Measurements from ENCODE around the gene C12orf60. TPM values are rescaled to one million over a fixed set of nuclear protein-coding genes. Genes with fewer than 3 reads are reported as not detected.

The C12orf60 gene
- total RNA-seq, 1 experiment from 2014 or later: 1.9 TPM

GRCh38 chr12:14795028-14795448 lies 8.4 kb upstream of the C12orf60 start:
- no peaks in the 10 kb centered on the region for H3K9me3 ChIP-seq (ENCODE audit: low read depth, low read length, poor library complexity, severe bottlenecking)
- DNase-seq (ENCODE audit: low spot score): no peak
- no peak for TF ChIP-seq CTCF (conservative IDR thresholded peaks at IDR 0.05; ENCODE audit: low read depth, low read length)
- no peak for TF ChIP-seq EZH2 (IDR thresholded peaks at IDR 0.05; ENCODE audit: borderline replicate concordance, low read depth, low read length, poor library complexity, severe bottlenecking)
- H3K36me3 ChIP-seq (ENCODE audit: insufficient read depth, low read length, poor library complexity, severe bottlenecking): peaks cover 97% of the 10 kb centered on the region
- H3K27me3 ChIP-seq (replicated peaks; ENCODE audit: insufficient read depth, low read depth, low read length, poor library complexity): no peaks in the 10 kb centered on the region
- intact Hi-C loops (cut with micrococcal nuclease; ENCODE audit: unreplicated experiment): no loop called here
- peaks cover 4% of the 10 kb centered on the region for H3K4me1 ChIP-seq (ENCODE audit: insufficient read depth, low read length, poor library complexity, severe bottlenecking)
- ChIA-PET CTCF (no interaction called here), POLR2A (ENCODE audit: low non-redundant PET) (no interaction called here)
- no peak overlapping the region for H3K27ac ChIP-seq (ENCODE audit: low read depth, low read length, poor library complexity, severe bottlenecking)
- H3K4me3 ChIP-seq (ENCODE audit: low read depth, low read length, poor library complexity, severe bottlenecking): no peak overlapping the region
- BruUV-seq (replicated peaks): no TSS peak

GRCh38 chr12:14802247-14802646 lies 1.2 kb upstream of the C12orf60 start:
- H3K4me1 ChIP-seq (ENCODE audit: insufficient read depth, low read length, poor library complexity, severe bottlenecking): peaks cover 22% of the 10 kb centered on the region
- H3K27me3 ChIP-seq (replicated peaks; ENCODE audit: insufficient read depth, low read depth, low read length, poor library complexity): no peaks in the 10 kb centered on the region
- TF ChIP-seq EZH2 (IDR thresholded peaks at IDR 0.05; ENCODE audit: borderline replicate concordance, low read depth, low read length, poor library complexity, severe bottlenecking): no peak
- TF ChIP-seq CTCF (conservative IDR thresholded peaks at IDR 0.05; ENCODE audit: low read depth, low read length): no peak
- H3K27ac ChIP-seq (ENCODE audit: low read depth, low read length, poor library complexity, severe bottlenecking): peak overlapping the region; percentile 92
- no peak for DNase-seq (ENCODE audit: low spot score)
- no peaks in the 10 kb centered on the region for H3K9me3 ChIP-seq (ENCODE audit: low read depth, low read length, poor library complexity, severe bottlenecking)
- intact Hi-C loops (cut with micrococcal nuclease; ENCODE audit: unreplicated experiment): no loop called here
- TSS peak; percentile 48 for BruUV-seq (replicated peaks)
- ChIA-PET CTCF (no interaction called here), POLR2A (ENCODE audit: low non-redundant PET) (interaction anchor here (0.6 to 0.7 kb wide), 2 partner anchors 53 to 1848 kb away, joined by 3 to 4 read pairs; no protein-coding TSS in a partner anchor)
- peaks cover 38% of the 10 kb centered on the region for H3K36me3 ChIP-seq (ENCODE audit: insufficient read depth, low read length, poor library complexity, severe bottlenecking)
- peak overlapping the region; percentile 79 for H3K4me3 ChIP-seq (ENCODE audit: low read depth, low read length, poor library complexity, severe bottlenecking)

- TF ChIP-seq EZH2 (IDR thresholded peaks at IDR 0.05; ENCODE audit: borderline replicate concordance, low read depth, low read length, poor library complexity, severe bottlenecking): no peak
- TF ChIP-seq CTCF (conservative IDR thresholded peaks at IDR 0.05; ENCODE audit: low read depth, low read length): no peak
- no TSS peak for BruUV-seq (replicated peaks)
- ChIA-PET CTCF (no interaction called here), POLR2A (ENCODE audit: low non-redundant PET) (interaction anchor here (0.6 to 0.7 kb wide), 2 partner anchors 54 to 1848 kb away, joined by 3 to 4 read pairs; no protein-coding TSS in a partner anchor)
- no peak for DNase-seq (ENCODE audit: low spot score)
- Histone ChIP-seq H3K36me3 (ENCODE audit: insufficient read depth, low read length, poor library complexity, severe bottlenecking) (peaks cover 34% of the 10 kb centered on the region), H3K27me3 (replicated peaks; ENCODE audit: insufficient read depth, low read depth, low read length, poor library complexity) (no peaks in the 10 kb centered on the region), H3K27ac (ENCODE audit: low read depth, low read length, poor library complexity, severe bottlenecking) (peak overlapping the region; percentile 92), H3K4me3 (ENCODE audit: low read depth, low read length, poor library complexity, severe bottlenecking) (peak overlapping the region; percentile 79), H3K4me1 (ENCODE audit: insufficient read depth, low read length, poor library complexity, severe bottlenecking) (peaks cover 22% of the 10 kb centered on the region), H3K9me3 (ENCODE audit: low read depth, low read length, poor library complexity, severe bottlenecking) (no peaks in the 10 kb centered on the region)
- intact Hi-C loops (cut with micrococcal nuclease; ENCODE audit: unreplicated experiment): loop anchor here (1.0 kb wide), 1 partner anchor 31 kb away; a partner anchor contains a TSS
Observed at GRCh38 chr12:14802721-14803010, 804 bp upstream of the C12orf60 start.

Data from A673 (cell line).